ENCODE data around the gene SH2D2A.

SH2D2A gene

DNA sequence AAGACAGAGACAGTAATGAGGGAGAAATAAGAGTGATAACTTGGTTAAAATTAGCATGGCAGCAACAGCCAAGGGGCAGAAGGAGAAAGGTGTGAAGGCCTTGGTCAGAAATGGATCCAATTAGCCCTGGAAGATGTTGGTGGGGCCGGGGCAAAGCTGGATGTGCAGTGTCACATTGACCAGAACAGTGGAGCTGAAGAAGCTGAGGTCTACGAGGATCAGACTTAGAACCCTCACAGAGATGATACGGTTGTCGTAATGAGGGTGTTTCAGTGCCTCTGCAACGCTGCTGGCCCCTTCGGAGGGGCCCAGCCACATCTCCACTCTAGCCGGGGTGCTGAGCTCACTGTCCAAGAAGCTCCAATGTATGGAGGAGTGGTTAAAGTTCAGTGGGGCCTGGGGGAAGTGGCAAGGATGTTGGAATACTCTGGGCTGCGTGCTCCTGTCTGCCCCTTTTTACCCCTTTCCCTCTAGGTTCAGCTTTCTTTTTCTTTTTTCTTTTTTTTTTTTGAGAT lies 14.2 kb downstream of the SH2D2A start:
- no peak for DNase-seq

GRCh38 chr1:156801409-156802121 lies 15.1 kb downstream of the SH2D2A start:
- peak in 1 of 5 experiments; percentile 43 for DNase-seq

GRCh38 chr1:156797212-156797871 lies 19.3 kb downstream of the SH2D2A start:
- DNase-seq, result peak in 3 of 5 experiments; percentile 48 to 72 (median 51)

- DNase-seq, result no peak
These were observed 20.1 kb downstream of the SH2D2A start for GRCh38 chr1:156796340-156797097.

DNA sequence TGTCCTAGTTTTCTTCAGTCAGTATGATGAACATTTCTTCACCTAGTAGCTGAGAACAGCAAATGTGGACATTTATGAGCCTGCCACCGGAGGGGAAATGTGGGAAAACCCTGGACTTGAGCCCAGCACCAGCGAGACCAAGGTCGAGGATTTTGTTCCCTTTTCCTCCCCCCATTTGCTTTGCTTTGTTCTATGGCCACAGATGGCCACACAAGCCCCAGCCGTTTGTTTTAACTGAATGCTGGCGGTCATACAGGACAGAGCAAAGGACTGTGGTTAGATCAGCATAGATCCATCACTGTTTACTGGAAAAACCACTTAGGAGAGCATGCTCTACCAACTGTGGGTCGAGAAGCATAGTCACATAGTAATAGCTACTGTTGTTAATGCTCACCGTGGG lies 20.9 kb downstream of the SH2D2A start:
- no peak for DNase-seq

GRCh38 chr1:156795374-156795733 lies 21.3 kb downstream of the SH2D2A start:
- DNase-seq, result no peak

- no peak for DNase-seq
These were observed 21.9 kb downstream of the SH2D2A start for GRCh38 chr1:156794506-156795373.

- no peak for DNase-seq
These were observed 26.9 kb downstream of the SH2D2A start for GRCh38 chr1:156789621-156790318.

DNA sequence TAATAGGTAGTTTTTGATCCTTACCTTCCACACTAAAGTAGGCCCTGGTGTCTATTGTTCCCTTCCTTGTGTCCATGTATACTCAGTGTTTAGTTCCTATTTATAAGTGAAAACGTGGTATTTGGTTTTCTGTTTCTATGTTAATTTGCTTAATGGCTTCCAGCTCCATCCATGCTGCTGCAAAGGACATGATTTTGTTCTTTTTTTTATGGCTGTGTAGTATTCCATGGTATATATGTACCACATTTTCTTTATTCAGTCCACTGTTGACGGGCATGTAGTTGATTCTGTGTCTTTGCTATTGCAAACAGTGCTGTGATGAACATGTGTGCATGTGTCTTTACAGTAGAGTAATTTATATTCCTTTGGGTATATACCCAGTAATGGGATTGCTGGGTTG lies 28.5 kb downstream of the SH2D2A start:
- no peak for DNase-seq

DNA sequence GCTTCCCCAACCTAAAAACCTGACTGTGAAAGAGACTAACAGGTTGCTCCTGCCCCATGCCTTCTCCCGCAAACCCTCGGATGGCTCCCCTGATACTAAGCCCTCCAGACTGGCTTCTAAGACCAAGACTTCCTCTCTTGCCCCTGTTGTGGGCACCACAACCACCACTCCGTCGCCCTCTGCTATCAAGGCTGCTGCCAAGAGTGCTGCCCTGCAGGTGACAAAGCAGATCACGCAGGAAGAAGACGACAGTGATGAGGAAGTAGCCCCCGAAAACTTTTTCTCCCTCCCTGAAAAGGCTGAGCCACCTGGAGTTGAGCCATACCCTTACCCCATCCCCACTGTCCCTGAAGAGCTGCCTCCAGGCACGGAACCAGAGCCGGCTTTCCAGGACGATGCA lies 30.0 kb downstream of the SH2D2A start:
- no peak for DNase-seq

GRCh38 chr1:156785458-156785857 lies 31.2 kb downstream of the SH2D2A start:
- no peak for DNase-seq

GRCh38 chr1:156781585-156782186 lies 35.0 kb downstream of the SH2D2A start:
- DNase-seq, result no peak

GRCh38 chr1:156777573-156777972 lies 39.1 kb downstream of the SH2D2A start:
- no peak for DNase-seq

DNA sequence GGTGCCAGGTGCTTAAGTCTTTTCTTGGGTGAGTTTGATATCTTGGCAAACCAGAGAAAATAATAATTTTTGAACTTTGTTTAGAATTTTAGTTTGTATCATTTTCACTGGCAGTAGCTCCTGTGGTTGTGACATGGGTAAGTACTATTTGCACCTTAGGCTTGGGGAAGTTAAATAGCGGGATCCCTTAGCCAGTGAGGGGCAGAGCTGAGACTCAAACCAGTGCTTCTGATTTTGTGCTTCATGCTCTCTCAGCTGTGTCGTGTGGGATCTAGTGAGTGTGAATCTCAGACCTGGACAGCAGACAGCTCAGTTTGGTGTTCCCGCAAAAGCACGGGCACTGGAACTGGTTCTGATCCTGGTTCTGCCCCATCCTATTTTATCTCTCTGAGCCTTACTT lies 39.7 kb downstream of the SH2D2A start:
- DNase-seq, result no peak

GRCh38 chr1:156775799-156776198 lies 40.8 kb downstream of the SH2D2A start:
- DNase-seq, result no peak

DNA sequence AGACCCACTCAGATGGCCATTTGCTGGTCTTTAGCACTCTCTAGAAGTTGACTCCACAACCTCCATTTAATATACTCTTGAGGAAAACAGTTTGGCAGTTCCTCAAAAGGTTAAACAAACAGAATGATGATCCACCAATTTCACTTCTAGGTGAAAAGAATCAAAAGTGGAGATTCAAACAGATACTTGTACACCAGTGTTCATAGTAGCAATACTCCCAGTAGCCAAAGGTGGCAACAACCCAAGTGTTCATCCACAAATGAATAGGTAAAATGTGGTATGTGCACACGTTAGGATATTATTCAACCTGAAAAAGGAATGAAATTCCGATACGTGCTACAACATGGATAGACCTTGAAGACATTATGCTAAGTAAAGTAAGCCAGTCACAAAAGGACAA lies 43.0 kb downstream of the SH2D2A start:
- DNase-seq, result peak in 1 of 5 experiments; percentile 33

GRCh38 chr1:156772728-156773497 lies 43.7 kb downstream of the SH2D2A start:
- no peak for DNase-seq

DNA sequence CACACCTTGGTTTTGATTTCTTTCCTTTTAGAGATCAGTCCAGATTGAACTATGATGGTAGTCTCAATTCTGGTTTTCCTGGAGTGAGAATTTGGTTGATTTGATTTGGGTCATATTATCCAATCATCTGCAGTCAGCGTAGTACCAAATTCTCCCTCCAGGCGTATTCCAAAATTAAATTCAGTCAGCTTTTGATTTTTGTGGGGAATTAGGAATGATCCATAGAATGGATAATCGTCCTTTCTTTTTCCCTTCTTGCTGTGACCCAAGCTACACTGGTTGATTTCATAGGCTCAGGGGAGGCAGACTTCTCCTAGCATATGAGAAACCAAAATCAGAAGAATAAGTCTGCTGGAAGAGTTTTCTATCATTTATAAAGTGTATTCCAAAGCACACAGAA lies 44.4 kb downstream of the SH2D2A start:
- no peak for DNase-seq

DNA sequence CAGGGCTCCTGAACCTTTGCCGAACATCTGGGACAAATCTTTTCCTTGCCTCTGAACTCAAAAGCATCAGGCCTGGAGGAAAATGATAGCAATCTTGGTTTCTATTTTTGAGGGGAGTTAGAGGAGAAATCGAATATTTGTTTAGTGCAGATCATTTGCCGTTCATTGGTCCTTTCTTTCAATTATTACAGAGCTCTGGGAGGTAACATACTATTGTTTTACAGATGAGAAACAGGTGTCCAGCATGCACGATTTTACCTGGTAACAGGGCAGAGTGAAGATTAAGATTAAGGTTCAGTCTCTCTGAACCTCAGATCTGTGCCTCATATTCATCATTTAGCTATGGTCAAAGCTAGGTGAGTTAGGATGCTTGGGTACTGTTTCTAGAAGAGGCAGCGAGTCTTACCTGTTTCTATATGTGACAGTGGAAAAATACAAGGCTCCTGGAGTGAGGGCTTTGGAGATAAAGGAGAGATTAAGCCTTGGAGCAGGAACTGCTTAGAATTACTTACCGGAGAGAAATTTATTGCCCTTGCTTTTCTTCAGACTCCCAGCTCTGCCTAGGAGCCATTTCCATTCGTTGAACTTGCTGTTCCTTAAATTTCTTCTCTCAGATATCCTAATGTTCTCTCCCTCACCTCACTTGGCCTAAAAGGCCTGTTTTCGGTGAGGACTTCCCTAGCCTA lies 47.9 kb downstream of the SH2D2A start:
- no peak for DNase-seq
